ENCODE results near the gene LRRFIP1. TPM values are rescaled to one million over a fixed set of nuclear protein-coding genes. Genes with fewer than 3 reads are reported as not detected.

The LRRFIP1 gene
- polyA plus RNA-seq, 2 of the 4 experiments (the other 2 are of a cell fraction): 75.6 to 93.0 TPM

- Histone ChIP-seq H3K4me1 (peaks cover 19% of the 10 kb centered on the region), H3K4me3 (no peak overlapping the region), H3K4me2 (no peak overlapping the region), H3K27ac (no peak overlapping the region), H3K9me3 (no peaks in the 10 kb centered on the region)
- no peak for FAIRE-seq
- no peak for TF ChIP-seq PBX3 (IDR thresholded peaks at IDR 0.05)
- TF ChIP-seq KDM1A (IDR thresholded peaks at IDR 0.05; ENCODE audit: low read depth): peak; percentile 75; the same call in 1 of the 2 replicates
- TF ChIP-seq ZFP36 (IDR thresholded peaks at IDR 0.05; ENCODE audit: borderline replicate concordance, partially characterized antibody): peak; percentile 62
- ChIA-PET POLR2A (no interaction called here), CTCF (interaction anchor here (0.6 to 3.9 kb wide), 7 partner anchors 9 to 298 kb away, joined by 3 to 25 read pairs (median 4); no protein-coding TSS in a partner anchor)
- no peak for DNase-seq (ENCODE audit: low read depth in 1 of 2, low spot score in 1 of 2)
- peak in 1 of 2 experiments; percentile 17; a peak in 1 of 6 replicates for ATAC-seq
- WGBS (ENCODE audit: missing lambda C conversion rate): 86% methylated on average over 3 of the region's 3 CpGs
Measured at GRCh38 chr2:237708065-237708398, 80.6 kb downstream of the LRRFIP1 start.

GRCh38 chr2:237708491-237708890, 81.1 kb downstream of the LRRFIP1 start:
- H3K4me3 ChIP-seq: no peak overlapping the region
- FAIRE-seq (no peak), ATAC-seq (no peak), DNase-seq (ENCODE audit: low read depth in 1 of 2, low spot score in 1 of 2) (no peak)
- H3K9me3 ChIP-seq: no peaks in the 10 kb centered on the region
- no peak overlapping the region for H3K27ac ChIP-seq
- 92% methylated on average over 27 of the region's 27 CpGs for WGBS (ENCODE audit: missing lambda C conversion rate)
- TF ChIP-seq RARB (CRISPR knock-in tag; IDR thresholded peaks at IDR 0.05) (no peak), SMC3 (IDR thresholded peaks at IDR 0.05) (no peak), JUNB (IDR thresholded peaks at IDR 0.05) (no peak), RNF2 (IDR thresholded peaks at IDR 0.05; ENCODE audit: borderline replicate concordance, low read depth) (no peak), FOXS1 (CRISPR knock-in tag; IDR thresholded peaks at IDR 0.05) (no peak), CBX8 (IDR thresholded peaks at IDR 0.05) (no peak), JUN (IDR thresholded peaks at IDR 0.05) (no peak), RCOR1 (IDR thresholded peaks at IDR 0.05; ENCODE audit: low read depth, low read length) (no peak), KDM5A (IDR thresholded peaks at IDR 0.05) (no peak), FOSL2 (IDR thresholded peaks at IDR 0.05) (no peak), FOSL2 (CRISPR knock-in tag; IDR thresholded peaks at IDR 0.05) (no peak), E2F6 (IDR thresholded peaks at IDR 0.05; ENCODE audit: borderline replicate concordance, low read depth) (no peak), EHMT2 (IDR thresholded peaks at IDR 0.05; ENCODE audit: low read depth) (no peak), ZSCAN20 (CRISPR knock-in tag; IDR thresholded peaks at IDR 0.05) (no peak), HOXB13 (CRISPR knock-in tag; IDR thresholded peaks at IDR 0.05; ENCODE audit: low read depth) (no peak), HMGXB4 (CRISPR knock-in tag; IDR thresholded peaks at IDR 0.05; ENCODE audit: borderline replicate concordance) (no peak), EP300 (IDR thresholded peaks at IDR 0.05) (no peak), ELK1 (IDR thresholded peaks at IDR 0.05; ENCODE audit: low read depth, low read length) (no peak), NPAS2 (CRISPR knock-in tag; IDR thresholded peaks at IDR 0.05; ENCODE audit: borderline replicate concordance) (no peak), CBX2 (IDR thresholded peaks at IDR 0.05; ENCODE audit: borderline replicate concordance, low read depth) (no peak)
- POLR2A ChIA-PET: no interaction called here
- no peak overlapping the region for H3K4me2 ChIP-seq
- peaks cover 14% of the 10 kb centered on the region for H3K4me1 ChIP-seq
- CTCF ChIA-PET: interaction anchor here (1.0 to 3.9 kb wide), 6 partner anchors 9 to 36 kb away, joined by 3 to 25 read pairs (median 4); no protein-coding TSS in a partner anchor

Measured in A549 (cell line).